SU-DHL-6 (cell line): ENCODE results near the gene CDKN2B.

Source experiments
- H2AFZ ChIP-seq: fragments of 200-600 bp; sonication (generic); 2 replicates; pipeline ENCODE4 v1.6.1; 2014; ENCODE audit warnings: low read depth, mild to moderate bottlenecking, moderate library complexity, mixed read lengths, antibody characterized with exemption, low read length; ENCODE audit not compliant: severe bottlenecking
- H3F3A ChIP-seq: fragments of 200-600 bp; shearing (Covaris generic); 2 replicates; pipeline ENCODE4 v1.6.0; 2016; ENCODE audit warnings: antibody characterized with exemption, mild to moderate bottlenecking; ENCODE audit not compliant: insufficient read depth
- H3K27ac ChIP-seq: fragments of 200-600 bp; sonication (generic); 2 replicates; pipeline ENCODE4 v1.5.1; 2016; ENCODE audit warnings: low read depth, mild to moderate bottlenecking, low read length, moderate library complexity, mixed read lengths
- H3K27me3 ChIP-seq: fragments of 200-600 bp; sonication (generic), shearing (Covaris generic); 2 replicates; pipeline ENCODE4 v1.6.0; 2014; ENCODE audit warnings: mild to moderate bottlenecking, low read length
- H3K36me3 ChIP-seq: fragments of 200-600 bp; sonication (generic); 2 replicates; pipeline ENCODE4 v1.6.1; 2014; ENCODE audit warnings: mild to moderate bottlenecking, low read length, mixed read lengths
- H3K4me2 ChIP-seq: fragments of 300-600, 200-600 bp; shearing (Covaris generic), sonication (generic); 2 replicates; pipeline ENCODE4 v1.6.0; 2014; ENCODE audit warnings: low read length, low read depth, mild to moderate bottlenecking; ENCODE audit not compliant: poor library complexity, severe bottlenecking
- H3K4me3 ChIP-seq: fragments of 200-600 bp; sonication (generic); 2 replicates; pipeline ENCODE4 v1.5.1; 2014; ENCODE audit warnings: antibody characterized with exemption, low read length, mild to moderate bottlenecking, mixed read lengths; ENCODE audit not compliant: insufficient read depth, poor library complexity, severe bottlenecking
- H3K79me2 ChIP-seq: fragments of 200-600 bp; sonication (generic); 2 replicates; pipeline ENCODE4 v1.6.1; 2014; ENCODE audit warnings: mild to moderate bottlenecking, low read length, moderate library complexity; ENCODE audit not compliant: insufficient read depth
- H3K9ac ChIP-seq: fragments of 200-600 bp; sonication (generic); 2 replicates; pipeline ENCODE4 v1.7.0; 2014; ENCODE audit warnings: mild to moderate bottlenecking, low read length
- H3K9me2 ChIP-seq: fragments of 200-600 bp; sonication (generic); replicated peaks from 2 replicates; pipeline ENCODE4 v1.6.1; 2014; ENCODE audit warnings: low read length; ENCODE audit not compliant: insufficient read depth
- H3K9me3 ChIP-seq: fragments of 200-600 bp; sonication (generic); 2 replicates; pipeline ENCODE4 v1.6.1; 2014; ENCODE audit warnings: low read length, mixed read lengths; ENCODE audit not compliant: insufficient read depth
- H4K20me1 ChIP-seq: fragments of 200-600 bp; sonication (generic); 2 replicates; pipeline ENCODE4 v1.6.1; 2014; ENCODE audit warnings: low read depth, mild to moderate bottlenecking, antibody characterized with exemption, low read length, moderate library complexity, mixed read lengths
- CTCF ChIP-seq: fragments of 200-600 bp; sonication (generic); IDR thresholded peaks from one replicate; pipeline ENCODE4 v1.5.1; 2017; ENCODE audit warnings: antibody characterized with exemption, mild to moderate bottlenecking, low read length, moderate library complexity; ENCODE audit not compliant: insufficient read depth, poor library complexity, severe bottlenecking
- EZH2phosphoT487 ChIP-seq: fragments of 200-600 bp; sonication (generic), shearing (Covaris generic); conservative IDR thresholded peaks from 2 replicates; pipeline ENCODE4 v1.6.1; 2018; ENCODE audit warnings: mild to moderate bottlenecking, antibody characterized with exemption, low read length, moderate library complexity, mixed read lengths

The CDKN2B gene

DNA sequence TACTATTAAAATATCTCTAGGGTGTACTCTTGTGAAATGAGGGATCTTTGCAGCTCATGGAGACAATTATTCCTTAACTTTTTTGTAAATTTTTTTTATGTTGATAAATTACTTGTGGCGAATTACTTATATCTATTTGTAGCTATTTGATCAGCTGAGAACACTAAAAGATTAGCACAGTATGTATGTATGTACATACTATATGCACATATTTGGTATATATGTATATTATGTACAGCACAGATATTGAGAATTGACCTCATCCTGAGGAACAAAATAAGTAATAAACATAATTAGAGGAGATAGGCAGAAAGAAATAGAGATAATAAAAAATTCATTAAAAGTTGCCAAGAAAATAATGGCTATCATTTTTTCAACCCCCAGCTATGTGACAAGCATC, 26.7 kb downstream of the CDKN2B start:
- H3K79me2 ChIP-seq = peaks cover 86% of the 10 kb centered on the region

GRCh38 chr9:21976334-21976875, 32.7 kb downstream of the CDKN2B start:
- no peaks in the 10 kb centered on the region for H3K36me3 ChIP-seq
- peaks cover 3% of the 10 kb centered on the region; the same call in 1 of the 2 replicates for H4K20me1 ChIP-seq
- peaks cover 61% of the 10 kb centered on the region for H3K79me2 ChIP-seq
- H3K9me2 ChIP-seq = no peaks in the 10 kb centered on the region
- no peaks in the 10 kb centered on the region for H3F3A ChIP-seq
- H2AFZ ChIP-seq = no peak overlapping the region
- no peak overlapping the region for H3K4me2 ChIP-seq
- H3K9ac ChIP-seq = no peak overlapping the region
- H3K4me3 ChIP-seq = no peak overlapping the region
- TF ChIP-seq CTCF (no peak), EZH2phosphoT487 (no peak)
- no peaks in the 10 kb centered on the region for H3K27me3 ChIP-seq
- H3K9me3 ChIP-seq = no peaks in the 10 kb centered on the region
- no peak overlapping the region for H3K27ac ChIP-seq

More for the DNA sequence above, 26.7 kb downstream of the CDKN2B start:
- Histone ChIP-seq H3K27ac (no peak overlapping the region), H3K9me2 (no peaks in the 10 kb centered on the region), H3K27me3 (no peaks in the 10 kb centered on the region), H3K4me3 (no peak overlapping the region), H3F3A (peaks cover 10% of the 10 kb centered on the region; the same call in 1 of the 2 replicates), H3K36me3 (0 out of 2 replicates have a peak, but pooled peaks cover 10% of the 10 kb centered on the region), H3K4me2 (no peak overlapping the region), H3K9me3 (no peaks in the 10 kb centered on the region), H2AFZ (no peak overlapping the region), H3K9ac (no peak overlapping the region), H4K20me1 (no peaks in the 10 kb centered on the region; the same call in 1 of the 2 replicates)
- no peak for TF ChIP-seq EZH2phosphoT487
- TF ChIP-seq CTCF = no peak

DNA sequence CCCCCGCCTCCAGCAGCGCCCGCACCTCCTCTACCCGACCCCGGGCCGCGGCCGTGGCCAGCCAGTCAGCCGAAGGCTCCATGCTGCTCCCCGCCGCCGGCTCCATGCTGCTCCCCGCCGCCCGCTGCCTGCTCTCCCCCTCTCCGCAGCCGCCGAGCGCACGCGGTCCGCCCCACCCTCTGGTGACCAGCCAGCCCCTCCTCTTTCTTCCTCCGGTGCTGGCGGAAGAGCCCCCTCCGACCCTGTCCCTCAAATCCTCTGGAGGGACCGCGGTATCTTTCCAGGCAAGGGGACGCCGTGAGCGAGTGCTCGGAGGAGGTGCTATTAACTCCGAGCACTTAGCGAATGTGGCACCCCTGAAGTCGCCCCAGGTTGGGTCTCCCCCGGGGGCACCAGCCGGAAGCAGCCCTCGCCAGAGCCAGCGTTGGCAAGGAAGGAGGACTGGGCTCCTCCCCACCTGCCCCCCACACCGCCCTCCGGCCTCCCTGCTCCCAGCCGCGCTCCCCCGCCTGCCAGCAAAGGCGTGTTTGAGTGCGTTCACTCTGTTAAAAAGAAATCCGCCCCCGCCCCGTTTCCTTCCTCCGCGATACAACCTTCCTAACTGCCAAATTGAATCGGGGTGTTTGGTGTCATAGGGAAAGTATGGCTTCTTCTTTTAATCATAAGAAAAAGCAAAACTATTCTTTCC, 34.2 kb downstream of the CDKN2B start:
- no peaks in the 10 kb centered on the region for H3K9me3 ChIP-seq
- no peaks in the 10 kb centered on the region for H3K9me2 ChIP-seq
- H3K27ac ChIP-seq = no peak overlapping the region
- no peaks in the 10 kb centered on the region for H3K27me3 ChIP-seq
- H3K4me3 ChIP-seq = no peak overlapping the region
- H3K79me2 ChIP-seq = peaks cover 50% of the 10 kb centered on the region
- no peak overlapping the region for H2AFZ ChIP-seq
- no peaks in the 10 kb centered on the region for H3F3A ChIP-seq
- H3K4me2 ChIP-seq = no peak overlapping the region
- peaks cover 3% of the 10 kb centered on the region; the same call in 1 of the 2 replicates for H4K20me1 ChIP-seq
- H3K36me3 ChIP-seq = 0 out of 2 replicates have a peak, but pooled peaks cover 6% of the 10 kb centered on the region
- TF ChIP-seq EZH2phosphoT487 (no peak), CTCF (no peak)
- H3K9ac ChIP-seq = no peak overlapping the region
